Activated CD8-positive, alpha-beta T cell treated with anti-CD3 and anti-CD28 coated beads for 36 hours (primary cell): ENCODE data around the gene PTPRG. TPM values are rescaled to one million over a fixed set of nuclear protein-coding genes. Genes with fewer than 3 reads are reported as not detected.

Experiments
- ATAC-seq: fragments of 200-7000 bp; cut with Tn5 transposase; one replicate; pipeline ENCODE4 v1.10.0; 2021; ENCODE audit warnings: mild to moderate bottlenecking, moderate library complexity
- CTCF ChIA-PET: fragments of 350-600 bp; sonication (Branson Sonifier 250); formaldehyde crosslinking; loops from one replicate; lab custom pipeline; 2021; ENCODE audit warnings: antibody characterized with exemption; lab: Charles Lee
- POLR2A ChIA-PET: fragments of 350-600 bp; sonication (Branson Sonifier 250); formaldehyde crosslinking; loops from one replicate; lab custom pipeline; 2021; ENCODE audit warnings: antibody characterized with exemption; lab: Charles Lee
- DNase-seq: peaks from one replicate; pipeline ENCODE4 v3.0.0-alpha.2; 2020
- H3K27ac Mint-ChIP-seq: one replicate; pipeline ENCODE4 v1.8.0; 2021; ENCODE audit warnings: mild to moderate bottlenecking, mixed read lengths
- H3K27me3 Mint-ChIP-seq: one replicate; pipeline ENCODE4 v1.8.0; 2021; ENCODE audit warnings: mixed read lengths
- H3K36me3 Mint-ChIP-seq: one replicate; pipeline ENCODE4 v1.8.0; 2021; ENCODE audit warnings: low read depth, mixed read lengths
- H3K4me1 Mint-ChIP-seq: one replicate; pipeline ENCODE4 v1.8.0; 2021; ENCODE audit warnings: low read depth, mixed read lengths
- H3K4me3 Mint-ChIP-seq: one replicate; pipeline ENCODE4 v1.8.0; 2021; ENCODE audit warnings: mild to moderate bottlenecking, moderate library complexity, mixed read lengths
- H3K9me3 Mint-ChIP-seq: one replicate; pipeline ENCODE4 v1.8.0; 2021; ENCODE audit warnings: mixed read lengths
- CTCF ChIP-seq: fragments of 200-600 bp; IDR thresholded peaks from one replicate; pipeline ENCODE4 v1.8.0; 2022; ENCODE audit warnings: antibody characterized with exemption, mild to moderate bottlenecking
- intact Hi-C: fragments of 100-400 bp; cut with micrococcal nuclease; formaldehyde crosslinking; loops from one replicate; pipeline ENCODE4 v1.10.0; 2022
- total RNA-seq, 2 experiments: library from RNA; stranded (reverse); gene quantifications; one replicate each; pipeline ENCODE4 v1.2.3, GENCODE V29; 2021

PTPRG gene
- total RNA-seq, 2 experiments from 2014 or later, result not detected

- CTCF ChIA-PET, result no interaction called here
- POLR2A ChIA-PET, result no interaction called here
- peaks cover 2% of the 10 kb centered on the region for H3K9me3 Mint-ChIP-seq
- intact Hi-C loops, result no loop called here
- DNase-seq, result no peak
- no peak for TF ChIP-seq CTCF
- no peak overlapping the region for H3K4me3 Mint-ChIP-seq
- ATAC-seq, result no peak
- no peaks in the 10 kb centered on the region for H3K4me1 Mint-ChIP-seq
- no peaks in the 10 kb centered on the region for H3K36me3 Mint-ChIP-seq
- no peak overlapping the region for H3K27ac Mint-ChIP-seq
- no peaks in the 10 kb centered on the region for H3K27me3 Mint-ChIP-seq
Measured at GRCh38 chr3:61613666-61614065, 52.3 kb downstream of the PTPRG start.

DNA sequence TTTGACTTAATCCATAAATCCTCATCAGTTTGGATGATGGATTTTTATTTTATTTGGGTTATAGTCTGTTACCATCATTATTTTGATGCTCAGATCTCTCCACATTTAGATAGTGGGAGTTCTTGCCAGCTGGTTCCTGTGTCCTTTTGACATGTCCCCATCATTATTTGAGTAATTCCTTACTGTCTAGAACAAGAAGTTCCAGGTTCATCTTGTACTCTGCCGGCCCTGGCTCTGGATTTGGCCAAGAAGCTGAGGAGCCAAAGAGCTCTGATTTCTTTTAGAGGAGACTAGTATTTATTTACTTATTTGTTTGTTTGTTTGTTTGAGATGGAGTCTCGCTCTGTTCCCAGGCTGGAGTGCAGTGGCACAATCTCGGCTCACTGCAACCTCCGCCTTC lies 54.3 kb downstream of the PTPRG start:
- ChIA-PET POLR2A (no interaction called here), CTCF (no interaction called here)
- Mint-ChIP-seq H3K4me3 (no peak overlapping the region), H3K27ac (no peak overlapping the region), H3K9me3 (no peaks in the 10 kb centered on the region), H3K4me1 (no peaks in the 10 kb centered on the region), H3K27me3 (no peaks in the 10 kb centered on the region), H3K36me3 (no peaks in the 10 kb centered on the region)
- ATAC-seq (no peak), DNase-seq (no peak)
- intact Hi-C loops, result no loop called here
- no peak for TF ChIP-seq CTCF

GRCh38 chr3:61616586-61616985 lies 55.2 kb downstream of the PTPRG start:
- Mint-ChIP-seq H3K9me3 (no peaks in the 10 kb centered on the region), H3K27ac (no peak overlapping the region), H3K27me3 (no peaks in the 10 kb centered on the region), H3K36me3 (no peaks in the 10 kb centered on the region), H3K4me3 (no peak overlapping the region), H3K4me1 (no peaks in the 10 kb centered on the region)
- intact Hi-C loops, result no loop called here
- CTCF ChIA-PET, result no interaction called here
- POLR2A ChIA-PET, result no interaction called here
- no peak for DNase-seq
- TF ChIP-seq CTCF, result no peak
- ATAC-seq, result no peak

- no peaks in the 10 kb centered on the region for H3K9me3 Mint-ChIP-seq
- POLR2A ChIA-PET, result no interaction called here
- ATAC-seq (no peak), DNase-seq (no peak)
- H3K36me3 Mint-ChIP-seq, result no peaks in the 10 kb centered on the region
- H3K27me3 Mint-ChIP-seq, result no peaks in the 10 kb centered on the region
- H3K4me1 Mint-ChIP-seq, result no peaks in the 10 kb centered on the region
- no peak overlapping the region for H3K27ac Mint-ChIP-seq
- intact Hi-C loops, result no loop called here
- TF ChIP-seq CTCF, result no peak
- CTCF ChIA-PET, result no interaction called here
- no peak overlapping the region for H3K4me3 Mint-ChIP-seq
Measured at GRCh38 chr3:61617041-61617440, 55.7 kb downstream of the PTPRG start.

- TF ChIP-seq CTCF, result no peak
- intact Hi-C loops, result no loop called here
- no peaks in the 10 kb centered on the region for H3K4me1 Mint-ChIP-seq
- H3K36me3 Mint-ChIP-seq, result no peaks in the 10 kb centered on the region
- CTCF ChIA-PET, result no interaction called here
- no peaks in the 10 kb centered on the region for H3K27me3 Mint-ChIP-seq
- no peak for DNase-seq
- H3K9me3 Mint-ChIP-seq, result no peaks in the 10 kb centered on the region
- no peak for ATAC-seq
- no peak overlapping the region for H3K27ac Mint-ChIP-seq
- H3K4me3 Mint-ChIP-seq, result no peak overlapping the region
- POLR2A ChIA-PET, result no interaction called here
Measured at GRCh38 chr3:61617651-61618050, 56.3 kb downstream of the PTPRG start.
